HG03520 (cell line): ENCODE measurements around the gene TTLL5.

ENCODE experiments used
- ATAC-seq: cut with Tn5 transposase; IDR thresholded peaks from one replicate; pipeline ENCODE4 v1.9.1; 2021; ENCODE audit warnings: mild to moderate bottlenecking, moderate library complexity; ENCODE audit not compliant: unreplicated experiment

The TTLL5 gene

GRCh38 chr14:75697386-75697785 lies 36.3 kb downstream of the TTLL5 start:
- no peak for ATAC-seq

DNA sequence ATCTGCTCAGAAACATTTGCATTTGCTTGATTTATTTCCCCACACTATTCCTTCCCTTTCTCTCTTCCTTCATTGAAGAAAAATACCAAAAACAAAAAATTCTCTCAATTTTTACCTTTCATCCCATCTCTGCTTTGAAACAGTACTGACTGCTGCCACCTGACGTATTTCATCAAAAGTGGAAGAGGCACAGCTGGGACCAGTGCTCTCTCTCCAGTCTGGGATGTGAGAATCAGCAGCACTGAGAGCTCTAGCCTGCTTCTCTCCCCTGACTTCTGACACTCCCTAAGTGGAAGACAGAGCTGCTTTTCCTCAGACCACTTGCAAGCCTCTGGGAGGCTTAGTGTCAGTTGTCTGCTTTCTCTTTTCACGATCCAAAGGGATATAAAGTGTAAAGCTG lies 36.9 kb downstream of the TTLL5 start:
- no peak for ATAC-seq

- no peak for ATAC-seq
These were observed 38.3 kb downstream of the TTLL5 start for GRCh38 chr14:75699331-75699730.

DNA sequence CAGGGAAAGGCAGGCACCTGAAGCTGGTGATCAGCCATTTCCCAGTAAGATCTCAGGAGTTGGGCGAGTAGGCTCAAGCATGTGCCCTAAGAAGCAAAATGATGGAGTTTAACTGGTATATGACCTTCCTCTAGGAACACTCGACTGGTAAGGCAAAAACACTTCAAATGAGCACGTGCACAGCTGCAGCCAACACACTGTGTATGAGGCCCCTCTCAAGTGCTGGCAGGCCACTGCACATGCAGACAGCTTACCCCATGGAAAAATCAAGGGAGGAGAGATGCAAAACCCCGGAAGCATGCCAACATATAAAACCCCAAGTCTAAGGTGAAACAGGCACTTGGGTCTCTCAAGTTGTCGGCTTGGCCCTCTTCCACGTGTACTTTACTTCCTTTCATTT lies 39.2 kb downstream of the TTLL5 start:
- ATAC-seq, result no peak

- ATAC-seq, result no peak
These were observed 41.1 kb downstream of the TTLL5 start for GRCh38 chr14:75702122-75702521.

- ATAC-seq, result no peak
These were observed 41.7 kb downstream of the TTLL5 start for GRCh38 chr14:75702616-75703261.

GRCh38 chr14:75703467-75703866 lies 42.4 kb downstream of the TTLL5 start:
- no peak for ATAC-seq

DNA sequence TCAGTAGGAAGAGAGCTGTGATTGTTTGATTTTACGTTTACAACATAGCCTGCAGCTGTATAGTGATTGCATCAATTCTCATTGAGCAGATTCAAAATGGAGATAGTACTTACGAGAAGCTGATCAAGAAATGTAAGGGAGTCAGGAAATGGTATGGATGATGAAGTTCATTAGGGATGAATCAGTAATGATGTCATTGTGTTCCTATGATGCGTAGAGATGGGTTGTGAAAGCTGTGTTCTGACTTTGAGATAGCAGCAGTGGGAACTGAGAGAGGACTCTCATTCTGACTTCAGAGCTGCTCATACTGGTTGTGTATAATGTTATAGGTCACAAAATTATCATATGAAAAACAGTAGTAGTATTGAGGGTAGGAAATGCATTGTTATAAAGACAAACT lies 44.0 kb downstream of the TTLL5 start:
- no peak for ATAC-seq

DNA sequence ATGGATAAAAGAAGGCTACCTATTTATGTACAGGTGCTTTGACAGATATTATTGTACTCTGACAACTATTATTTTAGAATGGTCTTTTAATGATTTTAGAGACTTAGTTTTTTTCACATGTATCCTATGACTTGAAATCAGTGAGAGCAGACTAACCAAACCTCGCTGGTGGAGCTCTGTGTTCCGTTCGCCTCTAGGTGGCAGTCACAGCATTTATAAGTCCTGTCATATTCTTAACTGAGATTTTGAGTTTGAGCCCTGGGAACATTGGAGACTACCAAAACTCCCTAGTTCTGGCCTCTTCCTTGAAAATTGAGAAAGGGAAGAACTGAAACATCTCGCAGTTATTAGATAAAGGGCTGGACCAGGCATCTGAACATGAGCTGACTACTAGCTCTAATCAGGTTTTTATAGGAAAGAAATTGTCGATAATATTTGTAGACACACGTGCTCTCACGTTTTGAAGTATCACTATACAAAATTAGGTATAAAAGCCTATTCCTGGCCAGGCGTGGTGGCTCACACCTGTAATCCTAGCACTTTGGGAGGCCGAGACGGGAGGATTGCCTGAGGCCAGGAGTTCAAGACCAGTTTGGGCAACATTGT lies 48.3 kb downstream of the TTLL5 start:
- ATAC-seq, result no peak

GRCh38 chr14:75711105-75711795 lies 50.2 kb downstream of the TTLL5 start:
- no peak for ATAC-seq

DNA sequence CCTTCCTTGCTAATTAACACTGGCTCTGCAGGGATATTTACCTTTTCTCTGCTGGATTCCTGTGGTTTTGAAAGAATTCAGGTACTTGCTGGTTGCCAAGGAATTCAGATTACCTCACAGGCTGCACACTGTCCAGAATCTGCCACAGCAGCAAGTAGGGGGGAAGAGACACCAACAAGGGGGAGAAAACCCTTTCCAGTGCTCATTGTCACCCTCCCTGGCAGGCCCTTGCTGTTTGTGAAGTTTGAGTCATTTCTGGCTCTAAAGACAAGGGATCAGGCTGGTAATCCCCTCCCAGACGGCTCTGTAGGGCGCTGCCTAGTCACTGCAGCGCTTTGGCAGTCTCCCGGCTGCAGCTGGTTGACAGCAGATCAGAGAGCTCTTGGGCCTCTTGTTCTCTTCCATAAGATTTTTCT lies 50.8 kb downstream of the TTLL5 start:
- ATAC-seq, result no peak

- ATAC-seq, result no peak
These were observed 53.9 kb downstream of the TTLL5 start for GRCh38 chr14:75714991-75715390.

DNA sequence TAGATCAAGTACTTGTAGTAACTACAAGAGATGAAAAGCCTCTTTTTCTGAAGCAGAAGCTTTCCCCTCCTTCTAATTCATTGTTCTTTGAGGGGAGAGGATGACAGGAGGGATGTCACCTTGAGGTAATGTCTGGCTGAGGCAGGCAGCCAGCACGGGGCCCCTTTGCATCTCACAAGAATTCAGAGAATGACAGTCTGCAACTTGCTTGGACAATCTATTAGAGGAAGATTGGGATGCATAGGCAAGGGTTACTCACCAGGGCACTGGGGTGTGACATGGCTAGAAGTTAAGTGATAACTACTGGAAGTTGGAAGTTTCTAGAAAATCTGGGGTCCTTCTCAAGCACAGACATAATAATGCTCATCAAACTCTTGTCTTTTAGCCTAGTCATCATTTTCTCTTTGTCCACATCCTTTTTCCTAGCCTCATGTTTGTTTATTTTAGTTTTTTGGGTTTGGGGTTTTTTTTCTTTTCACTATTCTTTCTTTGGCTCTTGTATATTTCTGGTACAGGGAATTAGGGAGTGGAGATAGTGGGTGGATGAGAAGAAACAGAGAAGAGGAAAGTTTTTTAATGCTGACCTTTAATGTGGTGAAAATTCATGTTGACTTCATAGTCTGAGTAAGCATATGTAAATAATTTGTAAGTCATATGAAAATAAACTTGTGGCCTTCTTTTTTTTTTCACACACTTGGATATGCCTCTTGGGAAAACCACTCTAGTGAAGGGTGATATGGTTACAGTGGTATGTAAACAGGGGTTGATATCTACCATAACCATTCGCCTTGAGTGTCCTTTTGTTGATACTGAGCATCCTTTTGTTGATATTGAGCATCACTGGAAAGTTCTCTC lies 55.1 kb downstream of the TTLL5 start:
- ATAC-seq, result no peak

DNA sequence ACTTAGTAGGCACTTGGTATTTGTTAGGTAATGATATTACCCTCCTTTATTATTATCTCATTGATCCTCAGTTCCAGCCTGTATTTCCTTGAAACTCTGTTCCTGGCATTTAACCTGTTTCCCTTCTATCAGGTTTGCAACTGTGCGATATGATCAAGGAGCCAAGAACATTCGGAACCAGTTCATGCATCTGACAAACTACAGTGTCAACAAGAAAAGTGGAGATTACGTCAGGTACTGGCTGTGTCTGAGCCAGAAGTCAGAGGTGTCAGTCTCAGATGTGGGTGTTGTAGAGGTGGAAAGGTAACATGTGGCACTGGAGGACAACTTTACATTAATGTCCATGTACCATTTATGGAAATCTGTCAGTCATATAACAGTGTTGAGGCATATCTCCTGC lies 56.7 kb downstream of the TTLL5 start:
- no peak for ATAC-seq

GRCh38 chr14:75718199-75718598 lies 57.2 kb downstream of the TTLL5 start:
- ATAC-seq, result no peak

DNA sequence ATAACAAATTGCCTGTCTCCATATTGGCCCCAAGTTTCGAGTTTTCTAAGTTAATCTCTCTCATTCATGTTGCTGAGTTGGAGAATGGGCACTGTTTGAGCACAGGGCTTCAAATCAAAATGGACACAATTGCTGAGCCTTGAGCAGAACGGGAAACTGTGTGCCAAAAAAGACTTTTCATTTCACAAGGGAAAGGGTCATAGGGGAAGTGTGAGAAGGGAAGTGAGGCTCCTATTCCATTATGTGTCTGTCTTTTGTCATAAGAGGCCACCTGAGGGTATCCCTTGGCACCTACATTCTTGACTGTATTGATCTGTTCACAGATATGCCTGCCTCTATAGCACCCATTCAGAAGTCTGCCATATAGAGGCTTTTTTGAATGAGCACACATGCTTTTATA lies 59.1 kb downstream of the TTLL5 start:
- ATAC-seq, result no peak

- no peak for ATAC-seq
These were observed 59.9 kb downstream of the TTLL5 start for GRCh38 chr14:75720842-75721498.

DNA sequence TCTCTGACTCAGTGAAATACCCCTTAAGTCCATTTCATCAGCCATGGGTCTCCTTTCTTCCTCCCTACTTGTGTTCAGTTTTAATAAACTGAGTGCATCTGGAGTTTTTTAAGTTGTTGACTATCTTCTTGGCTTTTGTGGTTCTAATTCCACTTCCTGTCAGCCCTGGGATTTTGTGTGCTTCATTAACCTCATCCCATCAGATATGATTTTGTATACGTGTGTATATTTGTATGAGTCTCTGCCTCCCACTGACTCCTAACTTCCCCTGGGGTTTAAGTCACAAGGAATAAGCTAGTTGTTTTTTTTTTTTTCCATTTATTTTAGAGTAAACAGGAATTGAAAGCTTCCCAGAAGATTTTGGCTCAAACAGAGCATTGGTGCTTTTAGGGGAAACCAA lies 62.7 kb downstream of the TTLL5 start:
- no peak for ATAC-seq

DNA sequence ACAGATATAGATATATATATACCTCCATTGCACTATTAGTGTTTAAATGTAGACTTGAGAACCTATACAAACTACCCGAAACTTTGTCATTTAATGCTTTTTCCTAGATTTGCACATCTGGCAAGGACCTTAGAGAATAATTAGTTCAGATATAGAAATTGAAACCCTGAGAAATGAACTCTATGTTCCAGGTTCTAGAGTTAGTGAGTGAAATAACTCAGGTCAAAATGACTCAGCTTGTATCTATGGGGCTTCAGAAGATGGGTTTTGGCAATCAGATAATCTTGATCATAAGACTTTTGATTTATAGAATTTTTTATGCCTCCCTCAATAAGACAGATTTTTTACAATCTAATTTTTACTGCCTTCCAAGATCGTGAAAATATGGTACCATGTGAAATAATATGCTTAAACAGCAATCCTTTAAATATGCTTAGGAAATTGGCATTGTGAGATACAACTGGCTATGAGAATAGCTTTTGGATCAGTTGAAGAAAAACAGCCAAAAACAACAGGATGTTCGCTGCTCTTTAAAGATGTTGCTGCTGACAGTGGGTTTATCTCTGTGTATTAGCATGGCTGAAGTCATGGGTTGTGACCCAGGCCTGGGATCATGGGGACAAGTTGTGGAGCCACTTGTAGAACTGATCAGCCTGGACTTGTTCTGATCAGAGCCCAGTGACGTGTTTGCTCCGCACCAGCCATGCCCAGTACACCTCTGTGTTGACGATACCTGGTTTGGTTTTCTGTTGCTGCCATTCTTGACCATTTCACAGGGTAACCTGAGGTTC lies 63.6 kb downstream of the TTLL5 start:
- no peak for ATAC-seq

GRCh38 chr14:75725481-75725880 lies 64.4 kb downstream of the TTLL5 start:
- ATAC-seq, result no peak
